Ishikawa (cell line): ENCODE measurements around the gene GNPTAB.
A peak's percentile ranks its signal among the peaks of the same experiment; 100 is the strongest.

ENCODE experiments used
- EP300 ChIP-seq: IDR thresholded peaks from 2 replicates; pipeline ENCODE4 v1.6.1; 2012; ENCODE audit warnings: borderline replicate concordance
- FOXM1 ChIP-seq: IDR thresholded peaks from 2 replicates; pipeline ENCODE4 v1.6.1; 2012; ENCODE audit warnings: low read depth, borderline replicate concordance
- REST ChIP-seq: IDR thresholded peaks from 2 replicates; pipeline ENCODE4 v1.6.1; 2012; ENCODE audit warnings: low read depth, mild to moderate bottlenecking
- TAF1 ChIP-seq: IDR thresholded peaks from 2 replicates; pipeline ENCODE4 v1.6.1; 2012; ENCODE audit warnings: low read depth, mild to moderate bottlenecking
- TCF12 ChIP-seq: IDR thresholded peaks from 2 replicates; pipeline ENCODE4 v1.6.1; 2012; ENCODE audit warnings: low read depth
- TF ChIP-seq, protein P1 (sequence below): IDR thresholded peaks from 2 replicates; pipeline ENCODE4 v1.6.1; 2012

- TF ChIP-seq TAF1 (0 out of 2 replicates have a peak, but pooled peaks have one; percentile 21), REST (no peak), FOXM1 (no peak), EP300 (no peak), TCF12 (no peak)
- TF ChIP-seq, protein P1, sequence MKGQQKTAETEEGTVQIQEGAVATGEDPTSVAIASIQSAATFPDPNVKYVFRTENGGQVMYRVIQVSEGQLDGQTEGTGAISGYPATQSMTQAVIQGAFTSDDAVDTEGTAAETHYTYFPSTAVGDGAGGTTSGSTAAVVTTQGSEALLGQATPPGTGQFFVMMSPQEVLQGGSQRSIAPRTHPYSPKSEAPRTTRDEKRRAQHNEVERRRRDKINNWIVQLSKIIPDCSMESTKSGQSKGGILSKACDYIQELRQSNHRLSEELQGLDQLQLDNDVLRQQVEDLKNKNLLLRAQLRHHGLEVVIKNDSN, result no peak
Measured at GRCh38 chr12:101830367-101831325, at the start of gene GNPTAB.
